B cell (primary cell): ENCODE data around the gene ZNF136.

ENCODE experiments used
- CTCF ChIP-seq: fragments of 200-600 bp; IDR thresholded peaks from one replicate; pipeline ENCODE4 v1.8.0; 2022; ENCODE audit warnings: antibody characterized with exemption, mild to moderate bottlenecking
- EZH2 ChIP-seq: IDR thresholded peaks from 2 replicates; pipeline ENCODE4 v1.6.1; 2012; ENCODE audit warnings: borderline replicate concordance, low read depth, mild to moderate bottlenecking, moderate library complexity, low read length; ENCODE audit not compliant: insufficient read depth, poor library complexity, severe bottlenecking

DNA sequence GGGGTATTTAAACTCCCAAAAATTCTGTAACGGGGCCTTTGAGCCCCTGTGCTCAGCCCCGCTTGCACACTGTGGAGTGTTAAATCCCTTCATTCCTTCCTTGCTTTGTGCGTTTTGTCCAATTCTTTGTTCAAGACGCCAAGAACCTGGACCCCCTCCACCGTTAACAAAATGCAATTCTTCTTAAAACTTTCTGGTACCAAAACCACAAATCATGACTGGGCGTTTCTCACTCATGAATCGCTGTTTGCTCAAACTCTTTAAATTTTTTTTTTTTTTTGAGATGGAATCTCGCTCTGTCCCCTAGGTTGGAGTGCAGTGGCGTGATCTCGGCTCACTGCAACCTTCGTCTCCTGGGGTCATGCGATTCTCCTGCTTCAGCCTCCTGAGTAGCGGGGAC lies 23.6 kb upstream of the ZNF136 start:
- TF ChIP-seq CTCF (no peak), EZH2 (no peak)
